Measurements from ENCODE around the gene IREB2.
"Not testable (repeated sequence)": the region's sequence is repeated elsewhere in the genome, so short reads cannot be mapped to it uniquely, and the experiment has no call there.

The IREB2 gene

GRCh38 chr15:78437762-78438618, at the start of gene IREB2:
Gene IREB2, plus strand, starts transcription at chr15:78438216. Its CDS starts 122 bp downstream, at chr15:78438338.
- peak; percentile 99 for DNase-seq

GRCh38 chr15:78388865-78389264, 49.2 kb upstream of the IREB2 start:
- no peak for DNase-seq

GRCh38 chr15:78389322-78389721, 48.7 kb upstream of the IREB2 start:
- no peak for DNase-seq

- DNase-seq = no peak
Measured at GRCh38 chr15:78389738-78390137, 48.3 kb upstream of the IREB2 start.

- no peak for DNase-seq
Measured at GRCh38 chr15:78390242-78390641, 47.8 kb upstream of the IREB2 start.

GRCh38 chr15:78390826-78391225, 47.2 kb upstream of the IREB2 start:
- no peak for DNase-seq

- DNase-seq = no peak
Measured at GRCh38 chr15:78391781-78392180, 46.2 kb upstream of the IREB2 start.

GRCh38 chr15:78392430-78392829, 45.6 kb upstream of the IREB2 start:
- DNase-seq = no peak

- DNase-seq = no peak
Measured at GRCh38 chr15:78393137-78393536, 44.9 kb upstream of the IREB2 start.

- DNase-seq = no peak
Measured at GRCh38 chr15:78394026-78394425, 44.0 kb upstream of the IREB2 start.

GRCh38 chr15:78394981-78395616, 42.9 kb upstream of the IREB2 start:
- no peak for DNase-seq

- DNase-seq = no peak
Measured at GRCh38 chr15:78396186-78396814, 41.7 kb upstream of the IREB2 start.

GRCh38 chr15:78396976-78397375, 41.0 kb upstream of the IREB2 start:
- no peak for DNase-seq

- no peak for DNase-seq
Measured at GRCh38 chr15:78397382-78397781, 40.6 kb upstream of the IREB2 start.

- no peak for DNase-seq
Measured at GRCh38 chr15:78398076-78398825, 39.8 kb upstream of the IREB2 start.

GRCh38 chr15:78399091-78399490, 38.9 kb upstream of the IREB2 start:
- DNase-seq = no peak

- DNase-seq = no peak
Measured at GRCh38 chr15:78402061-78402610, 35.9 kb upstream of the IREB2 start.

- DNase-seq = no peak
Measured at GRCh38 chr15:78404125-78404524, 33.9 kb upstream of the IREB2 start.

GRCh38 chr15:78404796-78405195, 33.2 kb upstream of the IREB2 start:
- DNase-seq = not testable (repeated sequence)

- no peak for DNase-seq
Measured at GRCh38 chr15:78405336-78405924, 32.6 kb upstream of the IREB2 start.

- no peak for DNase-seq
Measured at GRCh38 chr15:78406016-78406585, 31.9 kb upstream of the IREB2 start.

All from islet precursor cell (in vitro differentiated cells).